Measurements from ENCODE around the gene ZNF81. TPM values are rescaled to one million over a fixed set of nuclear protein-coding genes. Genes with fewer than 3 reads are reported as not detected.

The ZNF81 gene
- total and polyA plus RNA-seq, 4 donors, result 0.75 to 11.8 (median 6.5) TPM

DNA sequence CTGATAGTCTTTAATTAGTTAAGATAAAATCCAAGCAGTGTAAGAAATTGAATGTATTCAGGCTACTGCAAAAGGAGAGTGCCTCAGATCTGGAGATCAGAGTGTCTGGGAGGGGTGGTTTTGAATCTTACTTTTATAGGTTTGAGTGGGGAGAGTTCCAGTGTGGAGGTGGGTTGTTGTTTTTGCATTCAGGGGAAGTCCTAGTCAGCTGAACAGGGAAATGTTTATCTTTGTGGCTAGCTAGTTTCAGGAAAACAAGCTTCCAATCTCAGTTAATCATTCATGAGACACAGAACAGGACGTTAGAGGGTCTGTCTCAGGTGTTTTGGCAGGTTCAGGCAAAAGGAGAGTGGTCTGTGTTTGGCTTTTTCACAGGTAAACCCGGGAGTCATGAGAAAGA, 26.0 kb downstream of the ZNF81 start:
- whole genome bisulfite sequencing, 2 donors, result 32 to 45% methylated on average over 2 of the region's 2 CpGs
- TF ChIP-seq, protein P1, sequence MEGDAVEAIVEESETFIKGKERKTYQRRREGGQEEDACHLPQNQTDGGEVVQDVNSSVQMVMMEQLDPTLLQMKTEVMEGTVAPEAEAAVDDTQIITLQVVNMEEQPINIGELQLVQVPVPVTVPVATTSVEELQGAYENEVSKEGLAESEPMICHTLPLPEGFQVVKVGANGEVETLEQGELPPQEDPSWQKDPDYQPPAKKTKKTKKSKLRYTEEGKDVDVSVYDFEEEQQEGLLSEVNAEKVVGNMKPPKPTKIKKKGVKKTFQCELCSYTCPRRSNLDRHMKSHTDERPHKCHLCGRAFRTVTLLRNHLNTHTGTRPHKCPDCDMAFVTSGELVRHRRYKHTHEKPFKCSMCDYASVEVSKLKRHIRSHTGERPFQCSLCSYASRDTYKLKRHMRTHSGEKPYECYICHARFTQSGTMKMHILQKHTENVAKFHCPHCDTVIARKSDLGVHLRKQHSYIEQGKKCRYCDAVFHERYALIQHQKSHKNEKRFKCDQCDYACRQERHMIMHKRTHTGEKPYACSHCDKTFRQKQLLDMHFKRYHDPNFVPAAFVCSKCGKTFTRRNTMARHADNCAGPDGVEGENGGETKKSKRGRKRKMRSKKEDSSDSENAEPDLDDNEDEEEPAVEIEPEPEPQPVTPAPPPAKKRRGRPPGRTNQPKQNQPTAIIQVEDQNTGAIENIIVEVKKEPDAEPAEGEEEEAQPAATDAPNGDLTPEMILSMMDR (IDR thresholded peaks at IDR 0.05; ENCODE audit: control extremely low read depth, extremely low read depth), result no peak
- H3K9me3 ChIP-seq (ENCODE audit: control insufficient read depth in 4 of 4, insufficient read depth in 3 of 4, low read length in 3 of 4), result no peaks in the 10 kb centered on the region
- DNase-seq (no peak), ATAC-seq (ENCODE audit: insufficient read depth, low FRiP score) (no peak)
- peaks cover 0 to 3% (median 0%) of the 10 kb centered on the region in 5 donors for H3K4me1 ChIP-seq (ENCODE audit: control insufficient read depth in 5 of 5, insufficient read depth in 5 of 5, low read length in 5 of 5)
- H3K27me3 ChIP-seq (ENCODE audit: control insufficient read depth in 3 of 3, insufficient read depth in 3 of 3, low read length in 2 of 3), result no peaks in the 10 kb centered on the region
- H3K9ac ChIP-seq (ENCODE audit: insufficient read depth in 1 of 2, low read length in 2 of 2), result no peak overlapping the region
- no peak overlapping the region for H3K27ac ChIP-seq (ENCODE audit: low read depth in 1 of 2, low read length in 1 of 2)
- peaks cover 0 to 17% (median 0%) of the 10 kb centered on the region in 4 donors for H3K36me3 ChIP-seq (ENCODE audit: control insufficient read depth in 4 of 4, insufficient read depth in 4 of 4, low read length in 4 of 4)
- H3K4me3 ChIP-seq, result no peak overlapping the region

DNA sequence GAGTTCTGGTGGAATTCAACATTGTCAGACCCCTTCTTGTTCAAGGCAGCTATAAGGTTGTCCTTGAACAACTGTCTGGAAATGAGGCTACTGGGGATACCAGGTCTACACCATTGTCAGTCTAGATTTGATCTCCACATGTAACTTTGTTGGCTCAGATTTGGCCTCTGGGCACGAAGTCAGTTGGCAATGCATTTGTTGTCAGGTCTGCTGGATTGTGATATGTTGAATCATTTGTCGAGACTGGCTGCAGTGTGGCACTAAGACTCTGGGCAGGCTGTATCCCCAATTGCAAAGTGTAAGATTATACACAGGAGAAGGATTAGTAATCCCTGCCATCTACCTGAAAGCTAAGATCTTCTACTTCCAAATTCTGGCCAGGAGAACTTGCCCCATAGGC, 26.5 kb downstream of the ZNF81 start:
- H3K4me3 ChIP-seq, result no peak overlapping the region
- DNase-seq, result no peak
- 55 to 76% methylated on average over 2 of the region's 2 CpGs for WGBS, 2 donors
- H3K27me3 ChIP-seq (ENCODE audit: control insufficient read depth in 3 of 3, insufficient read depth in 3 of 3, low read length in 2 of 3), result no peaks in the 10 kb centered on the region
- H3K4me1 ChIP-seq (ENCODE audit: control insufficient read depth in 5 of 5, insufficient read depth in 5 of 5, low read length in 5 of 5), result peaks cover 0 to 3% (median 0%) of the 10 kb centered on the region in 5 donors
- TF ChIP-seq, protein P1 (IDR thresholded peaks at IDR 0.05; ENCODE audit: control extremely low read depth, extremely low read depth), result no peak
- ATAC-seq (ENCODE audit: insufficient read depth, low FRiP score), result no peak
- no peak overlapping the region for H3K9ac ChIP-seq (ENCODE audit: insufficient read depth in 1 of 2, low read length in 2 of 2)
- H3K36me3 ChIP-seq (ENCODE audit: control insufficient read depth in 4 of 4, insufficient read depth in 4 of 4, low read length in 4 of 4), result peaks cover 0 to 15% (median 0%) of the 10 kb centered on the region in 4 donors
- no peaks in the 10 kb centered on the region for H3K9me3 ChIP-seq (ENCODE audit: control insufficient read depth in 4 of 4, insufficient read depth in 3 of 4, low read length in 3 of 4)
- no peak overlapping the region for H3K27ac ChIP-seq (ENCODE audit: low read depth in 1 of 2, low read length in 1 of 2)

DNA sequence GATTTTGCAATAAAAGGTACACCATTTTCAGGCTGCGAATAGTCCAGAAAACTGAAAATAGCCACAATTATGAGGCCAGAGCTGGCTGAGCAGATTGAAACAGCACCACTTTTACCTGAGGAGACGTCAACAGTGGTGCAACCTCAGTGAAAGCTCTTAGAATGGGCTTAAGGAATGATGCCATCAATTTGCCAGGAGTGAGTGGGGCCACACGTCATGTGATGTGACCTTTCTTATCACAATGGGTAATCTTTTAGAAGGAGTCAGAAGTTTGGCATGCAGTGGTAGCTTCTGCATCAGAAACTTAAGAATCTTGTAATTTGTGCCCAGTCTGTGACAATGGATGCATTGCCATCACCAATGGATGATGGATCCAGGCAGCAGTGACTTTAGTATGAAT, 27.6 kb downstream of the ZNF81 start:
- Histone ChIP-seq H3K4me1 (ENCODE audit: control insufficient read depth in 5 of 5, insufficient read depth in 5 of 5, low read length in 5 of 5) (peaks cover 0 to 3% (median 0%) of the 10 kb centered on the region in 5 donors), H3K4me3 (no peak overlapping the region), H3K36me3 (ENCODE audit: control insufficient read depth in 4 of 4, insufficient read depth in 4 of 4, low read length in 4 of 4) (peaks cover 0 to 15% (median 0%) of the 10 kb centered on the region in 4 donors), H3K9ac (ENCODE audit: insufficient read depth in 1 of 2, low read length in 2 of 2) (no peak overlapping the region), H3K27me3 (ENCODE audit: control insufficient read depth in 3 of 3, insufficient read depth in 3 of 3, low read length in 2 of 3) (no peaks in the 10 kb centered on the region), H3K27ac (ENCODE audit: low read depth in 1 of 2, low read length in 1 of 2) (no peak overlapping the region), H3K9me3 (ENCODE audit: control insufficient read depth in 4 of 4, insufficient read depth in 3 of 4, low read length in 3 of 4) (no peaks in the 10 kb centered on the region)
- 78 to 94% methylated on average over 3 of the region's 3 CpGs for WGBS, 2 donors
- ATAC-seq (ENCODE audit: insufficient read depth, low FRiP score) (no peak), DNase-seq (no peak)
- TF ChIP-seq, protein P1 (IDR thresholded peaks at IDR 0.05; ENCODE audit: control extremely low read depth, extremely low read depth), result no peak

DNA sequence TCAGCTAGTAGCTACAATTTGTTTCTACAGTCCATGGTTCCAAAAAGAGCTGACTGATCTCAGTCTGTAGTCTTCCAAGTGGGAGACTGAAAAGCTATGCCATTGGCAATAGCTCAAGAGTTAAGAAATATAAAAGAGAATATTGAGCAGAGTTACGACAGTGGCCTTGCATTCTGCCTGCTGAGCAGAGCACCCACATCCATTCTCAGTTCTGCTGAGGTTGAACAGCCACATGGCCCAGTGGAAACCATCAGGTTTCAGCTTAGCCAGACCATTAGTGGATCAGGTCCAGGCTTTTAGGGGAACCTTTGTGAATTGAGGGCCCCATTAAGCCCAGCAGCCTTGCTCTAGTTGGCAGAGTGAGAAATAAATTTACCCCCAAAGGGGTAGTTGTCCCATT, 28.1 kb downstream of the ZNF81 start:
- H3K27me3 ChIP-seq (ENCODE audit: control insufficient read depth in 3 of 3, insufficient read depth in 3 of 3, low read length in 2 of 3), result no peaks in the 10 kb centered on the region
- TF ChIP-seq, protein P1 (IDR thresholded peaks at IDR 0.05; ENCODE audit: control extremely low read depth, extremely low read depth), result no peak

More for the DNA sequence above, 28.1 kb downstream of the ZNF81 start:
- H3K9ac ChIP-seq (ENCODE audit: insufficient read depth in 1 of 2, low read length in 2 of 2), result no peak overlapping the region
- no peak overlapping the region for H3K4me3 ChIP-seq
- peaks cover 0 to 3% (median 0%) of the 10 kb centered on the region in 5 donors for H3K4me1 ChIP-seq (ENCODE audit: control insufficient read depth in 5 of 5, insufficient read depth in 5 of 5, low read length in 5 of 5)
- WGBS, 2 donors, result 83 to 100% methylated on average over 1 of the region's 1 CpG
- no peak for DNase-seq
- no peaks in the 10 kb centered on the region for H3K9me3 ChIP-seq (ENCODE audit: control insufficient read depth in 4 of 4, insufficient read depth in 3 of 4, low read length in 3 of 4)
- H3K27ac ChIP-seq (ENCODE audit: low read depth in 1 of 2, low read length in 1 of 2), result no peak overlapping the region
- peaks cover 0 to 15% (median 0%) of the 10 kb centered on the region in 4 donors for H3K36me3 ChIP-seq (ENCODE audit: control insufficient read depth in 4 of 4, insufficient read depth in 4 of 4, low read length in 4 of 4)
- no peak for ATAC-seq (ENCODE audit: insufficient read depth, low FRiP score)

Measured in lung (tissue), 12 donors.